PC-3 (cell line): ENCODE data around the gene CCNB3.
A peak's percentile ranks its signal among the peaks of the same experiment; 100 is the strongest.

ENCODE experiments used
- EZH2 ChIP-seq: fragments of 300-600 bp; sonication (generic); IDR thresholded peaks from one replicate; pipeline ENCODE4 v1.6.1; 2017; ENCODE audit warnings: antibody characterized with exemption, mild to moderate bottlenecking, low read length; ENCODE audit not compliant: unreplicated experiment
- EZH2phosphoT487 ChIP-seq: fragments of 300-600 bp; sonication (generic); IDR thresholded peaks from 2 replicates; pipeline ENCODE4 v1.6.1; 2018; ENCODE audit warnings: mild to moderate bottlenecking, antibody characterized with exemption, low read length, borderline replicate concordance
- TF ChIP-seq, protein P1 (sequence below): fragments of 300-600 bp; sonication (generic); conservative IDR thresholded peaks from 2 replicates; pipeline ENCODE4 v1.5.1; 2017; ENCODE audit warnings: antibody characterized with exemption, low read depth, mild to moderate bottlenecking, low read length

DNA sequence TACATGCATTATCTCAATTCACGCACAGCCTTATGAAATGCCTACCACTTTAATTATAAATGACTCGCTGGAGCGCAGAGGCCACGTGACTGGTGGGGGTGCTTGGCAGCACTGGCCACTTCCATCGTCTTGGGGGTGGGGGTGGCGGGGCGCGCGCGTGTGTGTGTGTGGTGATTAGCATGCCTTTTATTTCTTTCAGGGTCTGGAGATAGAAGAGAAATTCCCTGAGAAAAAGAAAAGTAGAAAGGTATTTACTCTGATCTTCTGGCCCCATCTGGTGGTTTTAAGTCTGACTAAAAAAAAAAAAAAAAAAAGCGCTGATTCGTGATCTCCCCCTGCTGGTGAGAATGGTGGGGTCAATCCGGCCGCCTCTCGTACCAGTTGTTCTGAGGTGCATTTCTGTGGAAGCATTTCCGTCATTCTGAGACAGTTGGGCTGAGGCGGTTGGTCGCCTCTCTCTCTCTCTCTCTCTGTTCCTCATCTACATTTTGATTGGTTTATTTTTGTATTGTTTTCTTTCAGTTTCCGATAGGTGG, at the start of gene CCNB3:
- TF ChIP-seq, protein P1, sequence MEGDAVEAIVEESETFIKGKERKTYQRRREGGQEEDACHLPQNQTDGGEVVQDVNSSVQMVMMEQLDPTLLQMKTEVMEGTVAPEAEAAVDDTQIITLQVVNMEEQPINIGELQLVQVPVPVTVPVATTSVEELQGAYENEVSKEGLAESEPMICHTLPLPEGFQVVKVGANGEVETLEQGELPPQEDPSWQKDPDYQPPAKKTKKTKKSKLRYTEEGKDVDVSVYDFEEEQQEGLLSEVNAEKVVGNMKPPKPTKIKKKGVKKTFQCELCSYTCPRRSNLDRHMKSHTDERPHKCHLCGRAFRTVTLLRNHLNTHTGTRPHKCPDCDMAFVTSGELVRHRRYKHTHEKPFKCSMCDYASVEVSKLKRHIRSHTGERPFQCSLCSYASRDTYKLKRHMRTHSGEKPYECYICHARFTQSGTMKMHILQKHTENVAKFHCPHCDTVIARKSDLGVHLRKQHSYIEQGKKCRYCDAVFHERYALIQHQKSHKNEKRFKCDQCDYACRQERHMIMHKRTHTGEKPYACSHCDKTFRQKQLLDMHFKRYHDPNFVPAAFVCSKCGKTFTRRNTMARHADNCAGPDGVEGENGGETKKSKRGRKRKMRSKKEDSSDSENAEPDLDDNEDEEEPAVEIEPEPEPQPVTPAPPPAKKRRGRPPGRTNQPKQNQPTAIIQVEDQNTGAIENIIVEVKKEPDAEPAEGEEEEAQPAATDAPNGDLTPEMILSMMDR, result peak; percentile 70
- TF ChIP-seq EZH2, result no peak
- no peak for TF ChIP-seq EZH2phosphoT487
